AG04449 (cell line): ENCODE data around the gene GBF1.

Experiments used
- CTCF ChIA-PET: fragments of 350-600 bp; formaldehyde crosslinking; extraction: SDS; loops from one replicate; lab custom pipeline; 2021; ENCODE audit warnings: antibody characterized with exemption; lab: Yijun Ruan, JAX
- POLR2A ChIA-PET: fragments of 400-600, 350-600 bp; formaldehyde crosslinking; extraction: SDS; loops from one replicate; lab custom pipeline; 2020; ENCODE audit warnings: antibody characterized with exemption, inconsistent platforms; lab: Yijun Ruan, JAX
- DNase-seq: peaks from one replicate; pipeline ENCODE4 v3.0.0-alpha.2; 2010; ENCODE audit warnings: low read depth, low spot score
- H3K4me3 ChIP-seq: 2 replicates; pipeline ENCODE4 v1.5.1; 2011; ENCODE audit warnings: low read depth, mild to moderate bottlenecking, control low read depth, low read length
- CTCF ChIP-seq: IDR thresholded peaks from one replicate; pipeline ENCODE4 v1.5.1; 2011; ENCODE audit warnings: mild to moderate bottlenecking, moderate library complexity, low read length, control low read depth, inconsistent platforms; ENCODE audit not compliant: insufficient read depth; ENCODE audit errors: missing control alignments

Gene GBF1

GRCh38 chr10:102285133-102285532, 39.8 kb downstream of the GBF1 start:
- H3K4me3 ChIP-seq = no peak overlapping the region
- no peak for TF ChIP-seq CTCF
- ChIA-PET POLR2A (no interaction called here), CTCF (interaction anchor here (1.6 kb wide), 1 partner anchor 67 kb away, joined by 6 read pairs; no protein-coding TSS in a partner anchor)
- no peak for DNase-seq

GRCh38 chr10:102286216-102286615, 40.9 kb downstream of the GBF1 start:
- ChIA-PET CTCF (interaction anchor here (1.5 to 1.6 kb wide), 3 partner anchors 11 to 65 kb away, joined by 4 to 5 read pairs (median 4); no protein-coding TSS in a partner anchor), POLR2A (no interaction called here)
- no peak for DNase-seq
- H3K4me3 ChIP-seq = no peak overlapping the region
- TF ChIP-seq CTCF = no peak

GRCh38 chr10:102287538-102287937, 42.2 kb downstream of the GBF1 start:
- ChIA-PET POLR2A (interaction anchor here (0.5 kb wide), 1 partner anchor 11 kb away, joined by 3 read pairs; no protein-coding TSS in a partner anchor), CTCF (interaction anchor here (1.5 to 2.5 kb wide), 5 partner anchors 11 to 64 kb away, joined by 4 to 6 read pairs (median 4); no protein-coding TSS in a partner anchor)
- no peak for TF ChIP-seq CTCF
- DNase-seq = no peak
- no peak overlapping the region for H3K4me3 ChIP-seq

- no peak for TF ChIP-seq CTCF
- CTCF ChIA-PET = interaction anchor here (0.7 to 2.5 kb wide), 4 partner anchors 10 to 63 kb away, joined by 4 to 6 read pairs (median 4); no protein-coding TSS in a partner anchor
- no peak for DNase-seq
- no peak overlapping the region for H3K4me3 ChIP-seq
- POLR2A ChIA-PET = no interaction called here
These were observed 42.7 kb downstream of the GBF1 start for GRCh38 chr10:102287991-102288390.

GRCh38 chr10:102289356-102289755, 44.0 kb downstream of the GBF1 start:
- DNase-seq = no peak
- ChIA-PET POLR2A (no interaction called here), CTCF (interaction anchor here (1.2 to 2.5 kb wide), 3 partner anchors 9 to 62 kb away, joined by 4 to 6 read pairs (median 4); no protein-coding TSS in a partner anchor)
- TF ChIP-seq CTCF = no peak
- H3K4me3 ChIP-seq = no peak overlapping the region

GRCh38 chr10:102289840-102290239, 44.5 kb downstream of the GBF1 start:
- POLR2A ChIA-PET = no interaction called here
- CTCF ChIA-PET = interaction anchor here (2.5 kb wide), 1 partner anchor 8 kb away, joined by 6 read pairs; no protein-coding TSS in a partner anchor
- no peak overlapping the region for H3K4me3 ChIP-seq
- no peak for DNase-seq
- TF ChIP-seq CTCF = no peak
